Inflammatory macrophage treated with lipopolysaccharide for 1 hour (primary cell): ENCODE data around the gene IL10RB.
"Not testable (repeated sequence)": the region's sequence is repeated elsewhere in the genome, so short reads cannot be mapped to it uniquely, and the experiment has no call there.

Experiments used
- DNase-seq, 2 donors: peaks; one replicate each; pipeline ENCODE4 v3.0.0-alpha.2; 2020 to 2022

IL10RB gene

GRCh38 chr21:33305344-33305671 is 39.1 kb downstream of the IL10RB start:
- DNase-seq = no peak

- no peak for DNase-seq
Measured at GRCh38 chr21:33305938-33306337, 39.8 kb downstream of the IL10RB start.

DNA sequence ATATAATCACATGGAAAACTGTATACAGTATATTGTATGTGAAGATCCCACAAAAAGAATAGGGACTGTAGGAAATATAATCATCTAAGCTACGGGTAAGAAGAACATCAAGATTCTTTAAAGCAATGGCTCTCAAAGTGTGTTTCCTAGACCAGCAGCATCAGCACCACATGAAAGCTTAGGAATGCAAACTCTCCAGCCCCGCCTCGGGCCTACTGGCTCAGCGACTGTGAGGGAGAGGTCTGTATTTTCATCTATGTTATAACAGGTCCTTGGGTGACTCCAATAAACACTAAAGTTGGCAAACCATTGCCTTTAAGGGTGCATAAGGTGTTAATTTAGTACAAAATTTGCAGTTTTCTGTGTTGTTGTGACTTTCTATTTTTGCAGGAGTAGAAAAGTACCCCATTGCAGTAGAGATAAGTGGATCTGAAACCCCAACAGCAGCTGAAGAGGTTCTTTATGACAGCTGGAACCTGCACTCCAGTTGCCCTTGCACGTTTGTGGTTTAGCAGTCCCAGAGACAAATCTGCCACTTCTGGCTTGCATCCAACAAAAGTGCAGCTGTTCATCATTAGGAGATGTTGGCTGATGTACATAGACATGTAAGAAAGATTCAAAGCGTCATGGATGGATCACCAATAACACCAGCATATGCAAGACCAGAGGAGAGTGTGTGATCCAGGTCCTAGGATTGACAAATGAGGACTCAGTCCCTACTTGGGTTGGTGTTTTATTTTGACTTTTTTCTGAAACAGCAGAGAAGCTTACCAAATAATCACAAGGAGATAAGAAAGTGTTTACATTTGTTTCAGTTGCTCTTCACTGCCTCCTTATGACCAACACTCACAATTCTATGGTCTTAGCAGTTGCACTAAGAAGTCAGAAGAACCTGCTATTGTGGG is 42.7 kb downstream of the IL10RB start:
- no peak for DNase-seq

DNA sequence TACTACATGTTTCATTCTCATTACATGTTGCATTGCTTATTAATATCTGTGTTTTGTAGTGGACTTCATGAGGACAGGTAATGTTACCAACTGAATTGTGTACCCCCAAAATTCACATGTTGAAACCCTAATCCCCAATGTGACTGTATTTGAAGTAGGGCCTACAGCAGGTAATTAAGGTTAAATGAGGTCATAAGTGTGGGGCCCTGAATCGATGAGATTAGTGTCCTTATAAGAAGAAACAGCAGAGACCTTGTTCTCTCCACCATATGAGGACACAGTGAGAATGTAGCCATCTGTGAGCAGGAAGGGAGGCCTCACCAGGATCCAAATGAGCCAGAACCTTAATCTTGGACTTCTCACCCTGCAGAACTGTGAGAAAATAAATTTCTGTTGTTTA is 43.6 kb downstream of the IL10RB start:
- DNase-seq = no peak

- peak in 1 of 2 donors; percentile 33 for DNase-seq
Measured at GRCh38 chr21:33312121-33312520, 46.0 kb downstream of the IL10RB start.

DNA sequence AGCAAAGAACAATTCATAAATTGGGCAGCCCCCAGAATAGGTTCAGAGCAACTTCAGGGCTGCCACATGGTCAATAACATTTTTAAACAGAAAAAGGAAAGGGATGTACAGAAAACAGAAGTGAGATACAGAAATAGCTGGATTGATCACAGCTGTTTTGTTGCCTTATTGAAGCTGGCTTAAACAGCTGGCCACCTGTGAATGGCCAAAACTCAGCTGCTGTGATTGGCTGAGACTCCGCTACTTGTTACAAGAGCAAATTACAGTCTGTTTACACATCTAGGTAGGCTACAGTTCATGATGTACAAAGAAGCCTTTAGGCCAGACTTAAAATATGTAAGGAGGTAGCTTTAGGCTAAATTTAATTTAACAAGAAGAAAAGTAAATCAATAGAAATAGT is 47.0 kb downstream of the IL10RB start:
- no peak for DNase-seq

DNA sequence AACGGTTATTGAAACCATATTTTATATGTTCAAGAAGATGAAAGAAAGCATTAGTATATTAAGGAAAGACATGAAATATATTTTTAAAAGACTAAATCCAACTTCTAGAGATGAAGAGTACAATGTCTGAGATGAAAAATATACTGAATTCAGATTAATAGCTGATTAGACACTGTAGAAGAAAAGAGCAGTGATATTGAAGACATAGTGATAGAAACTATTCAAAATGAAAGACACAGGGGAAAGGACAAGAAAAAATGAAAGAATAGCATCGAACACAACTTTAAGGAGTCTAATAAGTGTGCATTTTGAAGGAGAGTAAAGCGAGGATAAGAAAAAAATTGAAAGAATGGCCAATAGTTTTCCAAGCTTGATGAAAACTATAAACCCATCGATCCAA is 47.4 kb downstream of the IL10RB start:
- no peak for DNase-seq

- peak in 1 of 2 donors; percentile 16 for DNase-seq
Measured at GRCh38 chr21:33314111-33314510, 47.9 kb downstream of the IL10RB start.

GRCh38 chr21:33315946-33316710 is 50.0 kb downstream of the IL10RB start:
- DNase-seq = peak; percentile 31 to 62

- peak; percentile 92 to 98 for DNase-seq
Measured at GRCh38 chr21:33317145-33317544, 51.0 kb downstream of the IL10RB start.

DNA sequence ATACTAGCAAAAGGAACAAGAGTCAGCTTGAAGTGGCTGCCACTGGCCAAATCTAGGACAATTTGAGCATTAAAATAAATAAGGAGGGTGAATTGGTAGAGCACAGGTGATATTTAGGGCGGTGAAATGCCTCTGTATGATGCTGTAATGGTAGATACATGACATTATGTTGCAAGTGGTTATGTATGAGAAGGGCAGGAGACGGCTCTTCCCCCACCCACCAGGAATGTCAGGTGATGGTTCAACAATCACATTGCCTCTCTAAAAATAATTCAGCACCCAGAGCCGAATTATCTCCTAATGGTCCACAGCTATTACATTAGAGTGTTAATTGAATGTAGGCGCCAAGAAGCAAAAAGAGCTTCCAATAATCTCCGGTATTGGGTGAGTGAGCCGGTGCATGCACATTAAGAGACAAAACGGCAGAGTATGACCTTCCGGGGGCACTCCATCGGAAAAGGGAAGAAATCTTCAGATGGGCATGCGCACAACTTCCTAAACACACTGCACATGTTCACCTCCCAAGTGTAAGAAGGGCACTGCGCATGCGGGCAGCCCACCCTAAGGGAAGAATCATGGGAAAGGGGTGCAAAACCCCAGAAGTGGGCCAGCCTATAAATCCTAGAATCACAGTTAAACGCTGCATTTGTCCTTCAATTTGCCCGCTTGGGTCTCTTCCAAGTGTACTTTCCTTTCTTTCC is 51.8 kb downstream of the IL10RB start:
- DNase-seq = peak in 1 of 2 donors; percentile 76

- not testable (repeated sequence) for DNase-seq
Measured at GRCh38 chr21:33321005-33321404, 54.8 kb downstream of the IL10RB start.

DNA sequence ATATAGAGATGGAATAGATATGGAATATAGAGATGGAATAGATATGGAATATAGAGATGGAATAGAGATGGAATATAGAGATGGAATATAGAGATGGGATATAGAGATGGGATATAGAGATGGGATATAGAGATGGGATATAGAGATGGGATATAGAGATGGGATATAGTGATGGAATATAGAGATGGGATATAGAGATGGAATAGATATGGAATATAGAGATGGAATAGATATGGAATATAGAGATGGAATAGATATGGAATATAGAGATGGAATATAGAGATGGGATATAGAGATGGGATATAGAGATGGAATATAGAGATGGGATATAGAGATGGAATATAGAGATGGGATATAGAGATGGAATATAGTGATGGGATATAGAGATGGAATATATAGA is 57.4 kb downstream of the IL10RB start:
- not testable (repeated sequence) for DNase-seq

DNA sequence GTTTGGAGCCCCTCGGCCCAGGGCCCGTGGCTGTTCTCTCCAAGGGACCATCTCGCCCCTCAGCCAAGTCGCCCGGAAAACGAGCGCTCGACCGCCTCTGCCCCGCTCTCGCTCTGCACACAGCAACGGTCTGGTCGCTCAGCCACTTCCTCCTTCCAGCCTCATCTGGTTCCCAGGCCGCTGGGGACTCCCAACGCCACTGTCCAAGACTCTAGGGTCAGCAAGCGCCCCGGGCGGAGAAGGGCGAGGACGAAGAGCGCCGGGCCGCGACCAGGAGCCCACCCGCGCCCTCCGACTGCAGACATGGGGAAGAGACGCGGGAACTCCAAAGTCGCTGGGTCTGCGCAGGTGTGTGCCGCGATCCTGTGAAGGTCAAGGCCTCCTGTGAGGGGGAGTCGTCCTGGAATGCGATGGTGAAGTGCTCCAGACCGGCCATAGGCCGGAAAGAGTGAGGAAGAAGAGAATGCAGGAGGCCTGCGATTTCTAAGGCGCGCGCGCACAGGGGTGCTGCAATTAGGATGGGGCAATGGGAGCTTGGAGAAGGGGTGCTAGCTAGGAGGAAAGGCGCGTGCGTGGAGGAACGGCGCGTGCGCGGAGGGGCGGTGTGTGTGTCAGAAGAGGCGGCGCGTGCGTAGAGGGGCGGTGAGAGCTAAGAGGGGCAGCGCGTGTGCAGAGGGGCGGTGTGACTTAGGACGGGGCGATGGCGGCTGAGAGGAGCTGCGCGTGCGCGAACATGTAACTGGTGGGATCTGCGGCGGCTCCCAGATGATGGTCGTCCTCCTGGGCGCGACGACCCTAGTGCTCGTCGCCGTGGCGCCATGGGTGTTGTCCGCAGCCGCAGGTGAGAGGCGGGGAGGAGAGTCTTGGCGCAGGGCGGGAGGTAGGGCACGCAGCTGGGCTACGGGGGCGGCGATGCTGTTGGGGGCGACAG is 58.4 kb downstream of the IL10RB start, which contains the start of gene IFNAR1:
Gene IFNAR1 (plus strand): TSS at position 680 of the 931 bp plus-strand sequence. CDS start 86 bp downstream, at position 766.
- peak; percentile 97 to 98 for DNase-seq

- peak; percentile 95 to 96 for DNase-seq
Measured at GRCh38 chr21:33325222-33326067, 59.3 kb downstream of the IL10RB start.

DNA sequence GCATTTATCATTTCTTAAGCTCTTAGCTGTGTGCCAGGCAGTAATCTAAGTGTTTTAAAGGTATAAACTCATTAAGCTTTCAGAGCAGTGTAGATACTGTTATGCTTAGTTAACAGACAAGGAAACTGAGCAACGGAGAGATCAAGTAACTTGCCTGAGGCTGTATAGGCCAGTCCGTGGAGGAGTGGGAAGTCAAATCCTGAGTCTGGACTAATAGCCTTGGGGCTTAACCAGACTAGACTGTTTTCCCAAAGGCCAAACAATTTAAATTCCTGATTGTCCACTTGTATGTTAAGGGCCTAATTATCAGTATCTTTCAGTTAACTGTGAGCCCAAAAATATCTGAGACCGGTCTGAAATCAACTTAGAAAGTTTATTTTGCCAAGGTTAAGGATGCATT is 61.2 kb downstream of the IL10RB start:
- no peak for DNase-seq

- no peak for DNase-seq
Measured at GRCh38 chr21:33327792-33328433, 61.7 kb downstream of the IL10RB start.

DNA sequence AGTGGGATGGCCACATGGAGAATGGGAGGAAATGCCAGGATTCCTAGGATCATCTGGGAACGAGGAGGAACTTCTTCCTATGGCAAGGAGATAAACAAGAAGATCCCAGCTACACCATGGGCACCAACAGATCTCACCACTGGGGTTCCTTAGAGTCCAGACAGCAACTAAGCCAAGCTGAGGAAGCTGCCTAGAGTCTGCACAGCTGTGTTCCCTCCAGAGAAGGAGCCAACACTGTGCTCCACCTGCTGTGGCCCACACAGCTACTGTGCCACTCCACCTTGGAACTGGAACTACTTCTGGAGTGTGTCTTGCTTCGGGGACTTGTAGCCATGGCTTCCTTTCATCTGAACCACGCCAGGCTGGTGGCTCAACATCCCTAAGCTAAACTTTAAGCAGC is 64.6 kb downstream of the IL10RB start:
- no peak for DNase-seq

GRCh38 chr21:33332143-33332542 is 66.0 kb downstream of the IL10RB start:
- DNase-seq = no peak

- DNase-seq = no peak
Measured at GRCh38 chr21:33334191-33334590, 68.0 kb downstream of the IL10RB start.

- DNase-seq = no peak
Measured at GRCh38 chr21:33334824-33335223, 68.7 kb downstream of the IL10RB start.
